HepG2 (cell line): ENCODE measurements around the gene B3GNT2. TPM values are rescaled to one million over a fixed set of nuclear protein-coding genes. Genes with fewer than 3 reads are reported as not detected.

Source experiments
- ATAC-seq: fragments of 200-7000 bp; cut with Tn5 transposase; 3 replicates; pipeline ENCODE4 v1.9.1; 2020; ENCODE audit warnings: mild to moderate bottlenecking, moderate library complexity
- BruUV-seq: library from RNA; stranded (reverse); fragments of 400-500 nt; replicated peaks from 2 replicates; lab custom pipeline; 2021; lab: Mats Ljungman, UMichigan
- CTCF ChIA-PET: fragments of 300-600 bp; formaldehyde crosslinking; extraction: SDS; loops from one replicate; lab custom pipeline; 2021; ENCODE audit warnings: low total read pairs, inconsistent platforms, low intra/inter-chr PET ratio; lab: Yijun Ruan, JAX
- POLR2A ChIA-PET: fragments of 350-600 bp; sonication (Branson Sonifier 250); formaldehyde crosslinking; loops from one replicate; lab custom pipeline; 2020; ENCODE audit warnings: antibody characterized with exemption, inconsistent platforms; lab: Yijun Ruan, JAX
- DNase-seq: peaks from one replicate; pipeline ENCODE4 v3.0.0-alpha.2; 2015; ENCODE audit warnings: low spot score
- FAIRE-seq: peaks from 3 replicates; lab custom pipeline; 2011; peaks lifted over from hg19 to GRCh38; lab: Jason Lieb, UNC
- H2AFZ ChIP-seq: one replicate; pipeline ENCODE4 v1.6.1; 2011; ENCODE audit warnings: low read length, inconsistent platforms
- H3K27ac ChIP-seq: fragments of 300-600 bp; 3 replicates; pipeline ENCODE4 v1.8.0; 2011; ENCODE audit warnings: mixed run types, mild to moderate bottlenecking, mixed read lengths, low read length, inconsistent platforms; ENCODE audit not compliant: insufficient read depth; ENCODE audit errors: extremely low read length
- H3K27me3 ChIP-seq, 2 experiments: fragments of 200-600 bp in 1 of 2; 2 replicates in 1 of 2; 3 replicates in 1 of 2; pipeline versions ENCODE4 v1.6.0 to v1.8.0; 2011; ENCODE audit warnings: low read length in 2 of 2, mild to moderate bottlenecking in 2 of 2, moderate library complexity in 2 of 2, inconsistent platforms in 1 of 2; ENCODE audit not compliant: insufficient read depth in 2 of 2, control insufficient read depth in 1 of 2
- H3K36me3 ChIP-seq, 2 experiments: fragments of 200-600 bp in 1 of 2; replicated peaks in 1 of 2; 2 replicates in 1 of 2; 3 replicates in 1 of 2; pipeline versions ENCODE4 v1.5.1 to v1.8.0; 2011; ENCODE audit warnings: low read length in 2 of 2, inconsistent platforms in 1 of 2; ENCODE audit not compliant: insufficient read depth in 2 of 2, control insufficient read depth in 1 of 2
- H3K4me1 ChIP-seq: 2 replicates; pipeline ENCODE4 v1.5.1; 2012; ENCODE audit warnings: low read length, inconsistent platforms; ENCODE audit not compliant: insufficient read depth
- H3K4me2 ChIP-seq: 2 replicates; pipeline ENCODE4 v1.6.0; 2011; ENCODE audit warnings: low read depth, low read length, inconsistent platforms
- H3K4me3 ChIP-seq, 3 experiments: fragments of 200-600 bp in 1 of 3; sonication (generic), shearing (Covaris generic) in 1 of 3; replicated peaks in 1 of 3; 2 replicates each; pipeline ENCODE4 v1.5.1; 2011 to 2016; ENCODE audit warnings: low read length in 3 of 3, inconsistent platforms in 2 of 3, low read depth in 2 of 3, mild to moderate bottlenecking in 2 of 3, control low read depth in 1 of 3, mixed read lengths in 1 of 3; ENCODE audit not compliant: insufficient read depth in 1 of 3
- H3K79me2 ChIP-seq: one replicate; pipeline ENCODE4 v1.6.1; 2011; ENCODE audit warnings: low read length, inconsistent platforms; ENCODE audit not compliant: insufficient read depth
- H3K9ac ChIP-seq: 2 replicates; pipeline ENCODE4 v1.6.0; 2011; ENCODE audit warnings: mild to moderate bottlenecking, low read depth, low read length, inconsistent platforms; ENCODE audit not compliant: insufficient read depth
- H3K9me3 ChIP-seq: 2 replicates; pipeline ENCODE4 v1.5.1; 2012; ENCODE audit warnings: mild to moderate bottlenecking, low read length
- H4K20me1 ChIP-seq: 2 replicates; pipeline ENCODE4 v1.6.0; 2011; ENCODE audit warnings: inconsistent platforms, mild to moderate bottlenecking, low read length, moderate library complexity; ENCODE audit not compliant: insufficient read depth
- GTF2F1 ChIP-seq: fragments of 150-350 bp; IDR thresholded peaks from 2 replicates; pipeline ENCODE4 v1.6.1; 2014; ENCODE audit warnings: low read length
- GZF1 ChIP-seq: sonication (generic); formaldehyde crosslinking; IDR thresholded peaks from 2 replicates; pipeline ENCODE4 v1.5.1; 2020; ENCODE audit warnings: mild to moderate bottlenecking, missing genetic modification reagents
- NCOR1 ChIP-seq: fragments of 200-600 bp; sonication (generic); IDR thresholded peaks from 2 replicates; pipeline ENCODE4 v1.7.0; 2017; ENCODE audit warnings: antibody characterized with exemption, low read length, borderline replicate concordance
- NFE2L2 ChIP-seq: fragments of 150-350 bp; IDR thresholded peaks from 2 replicates; pipeline ENCODE4 v1.6.1; 2014; ENCODE audit warnings: low read length
- PRMT3 ChIP-seq: sonication (generic); formaldehyde crosslinking; IDR thresholded peaks from 2 replicates; pipeline ENCODE4 v1.8.1; 2022; ENCODE audit warnings: low read depth, mild to moderate bottlenecking, moderate library complexity, missing genetic modification reagents, borderline replicate concordance
- SALL2 ChIP-seq: sonication (generic); formaldehyde crosslinking; IDR thresholded peaks from 2 replicates; pipeline ENCODE4 v1.8.1; 2023; ENCODE audit warnings: mild to moderate bottlenecking, missing genetic modification reagents, inconsistent platforms
- SP140L ChIP-seq: sonication (generic); formaldehyde crosslinking; IDR thresholded peaks from 2 replicates; pipeline ENCODE4 v1.4.0; 2020; ENCODE audit warnings: missing genetic modification reagents, borderline replicate concordance
- XBP1 ChIP-seq: sonication (generic); formaldehyde crosslinking; IDR thresholded peaks from 2 replicates; pipeline ENCODE4 v1.5.0; 2020; ENCODE audit warnings: missing genetic modification reagents
- ZBTB7A ChIP-seq: sonication (generic); formaldehyde crosslinking; IDR thresholded peaks from 2 replicates; pipeline ENCODE4 v1.8.0; 2022; ENCODE audit warnings: mild to moderate bottlenecking, missing genetic modification reagents
- ZNF20 ChIP-seq: sonication (generic); formaldehyde crosslinking; IDR thresholded peaks from 2 replicates; pipeline ENCODE4 v1.4.0; 2020; ENCODE audit warnings: mild to moderate bottlenecking, moderate library complexity, missing genetic modification reagents
- ZNF782 ChIP-seq: sonication (generic); formaldehyde crosslinking; IDR thresholded peaks from 2 replicates; pipeline ENCODE4 v1.4.0; 2020; ENCODE audit warnings: missing genetic modification reagents, mild to moderate bottlenecking, borderline replicate concordance
- WGBS: methylation state at CpG from one replicate; pipeline ENCODE4 v1.1.6; 2017; ENCODE audit warnings: low lambda C conversion rate; 5-methylcytosine and 5-hydroxymethylcytosine counted together
- in situ Hi-C: cut with HindIII; loops from 2 replicates; pipeline ENCODE4 v1.10.0; 2017; ENCODE audit warnings: low pct_unique_long_range_greater_than_20kb; ENCODE audit not compliant: extremely low pct_ligation_motif_present
- intact Hi-C: fragments of 100-400 bp; cut with micrococcal nuclease; formaldehyde crosslinking; loops from one replicate; pipeline ENCODE4 v1.10.0; 2022; ENCODE audit not compliant: unreplicated experiment
- polyA plus RNA-seq, 8 experiments: library from polyadenylated mRNA; depleted of rRNA in 3 of 8; stranded (reverse) in 7 of 8; unstranded in 1 of 8; fragments of >200 nt; fragmentation: Illumina TruSeq in 4 of 8; extraction: Trizol in 4 of 8; gene quantifications; 2 replicates each; pipeline versions ENCODE4 v1.2.1 to v1.2.3, GENCODE V29; 2011 to 2016; ENCODE audit warnings: low read depth in 4 of 8, missing spikeins in 1 of 8, mixed read lengths in 1 of 8; ENCODE audit not compliant: insufficient read depth in 1 of 8
- total RNA-seq, 5 experiments: library from RNA; depleted of rRNA; stranded (reverse); fragments of >200 nt; fragmentation: Illumina TruSeq; extraction: Trizol; gene quantifications; 2 replicates each; pipeline ENCODE4 v1.2.3, GENCODE V29; 2016; ENCODE audit warnings: low read depth in 1 of 5
- TF ChIP-seq, protein P1 (sequence below): sonication (generic); formaldehyde crosslinking; conservative IDR thresholded peaks from 2 replicates; pipeline ENCODE4 v1.8.0; 2022; ENCODE audit warnings: mild to moderate bottlenecking, moderate library complexity, missing genetic modification reagents
- TF ChIP-seq, protein P2 (sequence below): sonication (generic); formaldehyde crosslinking; IDR thresholded peaks from 2 replicates; pipeline ENCODE4 v1.4.0; 2020; ENCODE audit warnings: missing genetic modification reagents
- TF ChIP-seq, protein P3 (sequence below): sonication (generic); formaldehyde crosslinking; IDR thresholded peaks from 2 replicates; pipeline ENCODE4 v1.4.0; 2020; ENCODE audit warnings: missing genetic modification reagents

B3GNT2 gene
- total and polyA plus RNA-seq, 2 of the 13 experiments (the other 11 are each of a cell fraction or from before 2014, with no cell fraction given), result 26.3 to 28.5 TPM

DNA sequence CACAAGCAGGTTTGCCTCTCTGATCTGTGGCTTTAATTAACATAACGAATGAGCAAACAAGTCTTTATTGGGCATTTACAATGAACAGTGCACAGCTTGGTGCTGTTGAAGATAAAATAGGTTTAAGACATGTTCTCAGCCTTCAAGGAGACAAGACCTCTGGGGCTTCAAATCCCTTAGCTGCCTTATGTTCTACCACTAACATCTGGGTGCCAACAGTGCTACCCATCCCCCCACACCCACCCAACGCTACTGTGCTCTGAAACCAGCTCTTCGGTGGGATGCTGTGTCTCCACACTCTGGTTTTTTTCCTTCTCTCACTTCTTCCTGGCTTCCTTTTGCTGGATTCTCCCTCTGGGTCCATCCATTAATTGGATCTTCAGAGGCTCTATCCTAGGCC is 14.1 kb upstream of the B3GNT2 start:
- intact Hi-C loops, result no loop called here
- BruUV-seq, result no TSS peak
- peak; percentile 12 for FAIRE-seq
- TF ChIP-seq ZNF782 (CRISPR knock-in tag) (no peak), GZF1 (CRISPR knock-in tag) (no peak), SP140L (CRISPR knock-in tag) (no peak), GTF2F1 (no peak), ZNF20 (CRISPR knock-in tag) (no peak), NCOR1 (no peak), XBP1 (CRISPR knock-in tag) (no peak), ZBTB7A (no peak), NFE2L2 (no peak), SALL2 (CRISPR knock-in tag) (no peak), PRMT3 (CRISPR knock-in tag) (no peak)
- TF ChIP-seq, protein P1, sequence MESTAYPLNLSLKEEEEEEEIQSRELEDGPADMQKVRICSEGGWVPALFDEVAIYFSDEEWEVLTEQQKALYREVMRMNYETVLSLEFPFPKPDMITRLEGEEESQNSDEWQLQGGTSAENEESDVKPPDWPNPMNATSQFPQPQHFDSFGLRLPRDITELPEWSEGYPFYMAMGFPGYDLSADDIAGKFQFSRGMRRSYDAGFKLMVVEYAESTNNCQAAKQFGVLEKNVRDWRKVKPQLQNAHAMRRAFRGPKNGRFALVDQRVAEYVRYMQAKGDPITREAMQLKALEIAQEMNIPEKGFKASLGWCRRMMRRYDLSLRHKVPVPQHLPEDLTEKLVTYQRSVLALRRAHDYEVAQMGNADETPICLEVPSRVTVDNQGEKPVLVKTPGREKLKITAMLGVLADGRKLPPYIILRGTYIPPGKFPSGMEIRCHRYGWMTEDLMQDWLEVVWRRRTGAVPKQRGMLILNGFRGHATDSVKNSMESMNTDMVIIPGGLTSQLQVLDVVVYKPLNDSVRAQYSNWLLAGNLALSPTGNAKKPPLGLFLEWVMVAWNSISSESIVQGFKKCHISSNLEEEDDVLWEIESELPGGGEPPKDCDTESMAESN (CRISPR knock-in tag), result no peak
- TF ChIP-seq, protein P2, sequence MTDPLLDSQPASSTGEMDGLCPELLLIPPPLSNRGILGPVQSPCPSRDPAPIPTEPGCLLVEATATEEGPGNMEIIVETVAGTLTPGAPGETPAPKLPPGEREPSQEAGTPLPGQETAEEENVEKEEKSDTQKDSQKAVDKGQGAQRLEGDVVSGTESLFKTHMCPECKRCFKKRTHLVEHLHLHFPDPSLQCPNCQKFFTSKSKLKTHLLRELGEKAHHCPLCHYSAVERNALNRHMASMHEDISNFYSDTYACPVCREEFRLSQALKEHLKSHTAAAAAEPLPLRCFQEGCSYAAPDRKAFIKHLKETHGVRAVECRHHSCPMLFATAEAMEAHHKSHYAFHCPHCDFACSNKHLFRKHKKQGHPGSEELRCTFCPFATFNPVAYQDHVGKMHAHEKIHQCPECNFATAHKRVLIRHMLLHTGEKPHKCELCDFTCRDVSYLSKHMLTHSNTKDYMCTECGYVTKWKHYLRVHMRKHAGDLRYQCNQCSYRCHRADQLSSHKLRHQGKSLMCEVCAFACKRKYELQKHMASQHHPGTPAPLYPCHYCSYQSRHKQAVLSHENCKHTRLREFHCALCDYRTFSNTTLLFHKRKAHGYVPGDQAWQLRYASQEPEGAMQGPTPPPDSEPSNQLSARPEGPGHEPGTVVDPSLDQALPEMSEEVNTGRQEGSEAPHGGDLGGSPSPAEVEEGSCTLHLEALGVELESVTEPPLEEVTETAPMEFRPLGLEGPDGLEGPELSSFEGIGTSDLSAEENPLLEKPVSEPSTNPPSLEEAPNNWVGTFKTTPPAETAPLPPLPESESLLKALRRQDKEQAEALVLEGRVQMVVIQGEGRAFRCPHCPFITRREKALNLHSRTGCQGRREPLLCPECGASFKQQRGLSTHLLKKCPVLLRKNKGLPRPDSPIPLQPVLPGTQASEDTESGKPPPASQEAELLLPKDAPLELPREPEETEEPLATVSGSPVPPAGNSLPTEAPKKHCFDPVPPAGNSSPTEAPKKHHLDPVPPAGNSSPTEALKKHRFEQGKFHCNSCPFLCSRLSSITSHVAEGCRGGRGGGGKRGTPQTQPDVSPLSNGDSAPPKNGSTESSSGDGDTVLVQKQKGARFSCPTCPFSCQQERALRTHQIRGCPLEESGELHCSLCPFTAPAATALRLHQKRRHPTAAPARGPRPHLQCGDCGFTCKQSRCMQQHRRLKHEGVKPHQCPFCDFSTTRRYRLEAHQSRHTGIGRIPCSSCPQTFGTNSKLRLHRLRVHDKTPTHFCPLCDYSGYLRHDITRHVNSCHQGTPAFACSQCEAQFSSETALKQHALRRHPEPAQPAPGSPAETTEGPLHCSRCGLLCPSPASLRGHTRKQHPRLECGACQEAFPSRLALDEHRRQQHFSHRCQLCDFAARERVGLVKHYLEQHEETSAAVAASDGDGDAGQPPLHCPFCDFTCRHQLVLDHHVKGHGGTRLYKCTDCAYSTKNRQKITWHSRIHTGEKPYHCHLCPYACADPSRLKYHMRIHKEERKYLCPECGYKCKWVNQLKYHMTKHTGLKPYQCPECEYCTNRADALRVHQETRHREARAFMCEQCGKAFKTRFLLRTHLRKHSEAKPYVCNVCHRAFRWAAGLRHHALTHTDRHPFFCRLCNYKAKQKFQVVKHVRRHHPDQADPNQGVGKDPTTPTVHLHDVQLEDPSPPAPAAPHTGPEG (CRISPR knock-in tag), result no peak
- TF ChIP-seq, protein P3, sequence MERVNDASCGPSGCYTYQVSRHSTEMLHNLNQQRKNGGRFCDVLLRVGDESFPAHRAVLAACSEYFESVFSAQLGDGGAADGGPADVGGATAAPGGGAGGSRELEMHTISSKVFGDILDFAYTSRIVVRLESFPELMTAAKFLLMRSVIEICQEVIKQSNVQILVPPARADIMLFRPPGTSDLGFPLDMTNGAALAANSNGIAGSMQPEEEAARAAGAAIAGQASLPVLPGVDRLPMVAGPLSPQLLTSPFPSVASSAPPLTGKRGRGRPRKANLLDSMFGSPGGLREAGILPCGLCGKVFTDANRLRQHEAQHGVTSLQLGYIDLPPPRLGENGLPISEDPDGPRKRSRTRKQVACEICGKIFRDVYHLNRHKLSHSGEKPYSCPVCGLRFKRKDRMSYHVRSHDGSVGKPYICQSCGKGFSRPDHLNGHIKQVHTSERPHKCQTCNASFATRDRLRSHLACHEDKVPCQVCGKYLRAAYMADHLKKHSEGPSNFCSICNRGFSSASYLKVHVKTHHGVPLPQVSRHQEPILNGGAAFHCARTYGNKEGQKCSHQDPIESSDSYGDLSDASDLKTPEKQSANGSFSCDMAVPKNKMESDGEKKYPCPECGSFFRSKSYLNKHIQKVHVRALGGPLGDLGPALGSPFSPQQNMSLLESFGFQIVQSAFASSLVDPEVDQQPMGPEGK (CRISPR knock-in tag), result no peak

More for the DNA sequence above, 14.1 kb upstream of the B3GNT2 start:
- POLR2A ChIA-PET, result no interaction called here
- no peaks in the 10 kb centered on the region for H3K4me1 ChIP-seq
- no peaks in the 10 kb centered on the region for H3K36me3 ChIP-seq
- CTCF ChIA-PET, result no interaction called here
- ATAC-seq (no peak), DNase-seq (no peak)
- no peak overlapping the region for H3K4me3 ChIP-seq
- H3K4me2 ChIP-seq, result no peak overlapping the region
- H4K20me1 ChIP-seq, result no peaks in the 10 kb centered on the region
- no peaks in the 10 kb centered on the region for H3K79me2 ChIP-seq
- no peak overlapping the region for H3K27ac ChIP-seq
- H2AFZ ChIP-seq, result no peak overlapping the region
- peaks cover 4 to 6% of the 10 kb centered on the region in 2 experiments; a peak in 2 of 5 replicates for H3K27me3 ChIP-seq
- no peaks in the 10 kb centered on the region for H3K9me3 ChIP-seq
- in situ Hi-C loops, result no loop called here
- WGBS, result 49% methylated on average over 3 of the region's 3 CpGs
- H3K9ac ChIP-seq, result no peak overlapping the region
